Panc1 (cell line): ENCODE data around the gene RPL36. TPM values are rescaled to one million over a fixed set of nuclear protein-coding genes. Genes with fewer than 3 reads are reported as not detected.

Source experiments
- ATAC-seq: fragments of 200-7000 bp; cut with Tn5 transposase; 2 replicates; pipeline ENCODE4 v1.9.1; 2020; ENCODE audit warnings: mild to moderate bottlenecking, moderate library complexity
- BruUV-seq: library from RNA; stranded (reverse); fragments of 400-500 nt; replicated peaks from 2 replicates; lab custom pipeline; 2021; lab: Mats Ljungman, UMichigan
- CTCF ChIA-PET: fragments of 300-600 bp; sonication (Branson Sonifier 250); formaldehyde crosslinking; loops from one replicate; lab custom pipeline; 2022; ENCODE audit warnings: antibody characterized with exemption; lab: Charles Lee
- POLR2A ChIA-PET: fragments of 300-600 bp; sonication (Branson Sonifier 250); formaldehyde crosslinking; loops from one replicate; lab custom pipeline; 2022; ENCODE audit warnings: antibody characterized with exemption; lab: Charles Lee
- DNase-seq: peaks from one replicate; pipeline ENCODE4 v3.0.0-alpha.2; 2010; ENCODE audit warnings: low read depth, low spot score
- H3K27ac ChIP-seq: 2 replicates; pipeline ENCODE4 v1.5.1; 2011; ENCODE audit warnings: mild to moderate bottlenecking, low read length, inconsistent platforms
- H3K27me3 ChIP-seq: fragments of 200-500 bp; sonication (Bioruptor generic); 2 replicates; pipeline ENCODE4 v1.6.0; 2014; ENCODE audit warnings: low read length, inconsistent platforms; ENCODE audit not compliant: control insufficient read depth, insufficient read depth
- H3K36me3 ChIP-seq: fragments of 200-500 bp; sonication (Bioruptor generic); 2 replicates; pipeline ENCODE4 v1.5.1; 2014; ENCODE audit warnings: inconsistent platforms, mild to moderate bottlenecking, low read length, moderate library complexity; ENCODE audit not compliant: control insufficient read depth, insufficient read depth
- H3K4me1 ChIP-seq: 2 replicates; pipeline ENCODE4 v1.5.1; 2011; ENCODE audit warnings: inconsistent platforms, mild to moderate bottlenecking, low read length, moderate library complexity; ENCODE audit not compliant: control insufficient read depth, insufficient read depth
- H3K4me3 ChIP-seq, 2 experiments: 2 replicates each; pipeline ENCODE4 v1.5.1; 2011 to 2012; ENCODE audit warnings: low read depth in 2 of 2, low read length in 2 of 2, mild to moderate bottlenecking in 2 of 2, inconsistent platforms in 1 of 2, moderate library complexity in 1 of 2
- H3K9me3 ChIP-seq: fragments of 200-500 bp; sonication (Bioruptor generic); 2 replicates; pipeline ENCODE4 v1.5.1; 2014; ENCODE audit warnings: low read depth, mild to moderate bottlenecking, inconsistent platforms, low read length, moderate library complexity; ENCODE audit not compliant: control insufficient read depth, insufficient read depth
- CTCF ChIP-seq: fragments of 450-650 bp; IDR thresholded peaks from 2 replicates; pipeline ENCODE4 v1.5.1; 2017; ENCODE audit warnings: mild to moderate bottlenecking
- POLR2AphosphoS5 ChIP-seq: IDR thresholded peaks from 2 replicates; pipeline ENCODE4 v1.6.1; 2012; ENCODE audit warnings: mild to moderate bottlenecking, low read depth, low read length, moderate library complexity
- REST ChIP-seq, 2 experiments: IDR thresholded peaks; 2 replicates each; pipeline ENCODE4 v1.6.1; 2011 to 2012; ENCODE audit warnings: low read depth in 2 of 2, control low read depth in 1 of 2, low read length in 1 of 2, mild to moderate bottlenecking in 1 of 2, moderate library complexity in 1 of 2; ENCODE audit not compliant: insufficient read depth in 1 of 2
- SIN3A ChIP-seq: IDR thresholded peaks from 2 replicates; pipeline ENCODE4 v1.6.1; 2012; ENCODE audit warnings: low read depth, mild to moderate bottlenecking, low read length, moderate library complexity, borderline replicate concordance; ENCODE audit not compliant: insufficient read depth
- TCF7L2 ChIP-seq: IDR thresholded peaks from 2 replicates; pipeline ENCODE4 v1.6.1; 2011; ENCODE audit warnings: mild to moderate bottlenecking, low read depth, low read length, inconsistent platforms
- in situ Hi-C: cut with HindIII; loops from 2 replicates; pipeline ENCODE4 v1.10.0; 2016; ENCODE audit warnings: low sequenced_read_pairs, low pct_unique_long_range_greater_than_20kb
- intact Hi-C: fragments of 100-400 bp; cut with micrococcal nuclease; formaldehyde crosslinking; loops from one replicate; pipeline ENCODE4 v1.10.0; 2022; ENCODE audit not compliant: unreplicated experiment
- total RNA-seq: library from RNA; stranded (reverse); gene quantifications from one replicate; pipeline ENCODE4 v1.2.1, GENCODE V29; 2021; ENCODE audit not compliant: unreplicated experiment

The RPL36 gene
- total RNA-seq, 1 experiment from 2014 or later = 465 TPM

- POLR2A ChIA-PET = no interaction called here
- intact Hi-C loops = no loop called here
- H3K27me3 ChIP-seq = no peaks in the 10 kb centered on the region
- DNase-seq = no peak
- no peaks in the 10 kb centered on the region for H3K9me3 ChIP-seq
- H3K36me3 ChIP-seq = peaks cover 7% of the 10 kb centered on the region; the same call in 1 of the 2 replicates
- H3K4me1 ChIP-seq = no peaks in the 10 kb centered on the region
- no peak overlapping the region for H3K27ac ChIP-seq
- H3K4me3 ChIP-seq = peak overlapping the region; percentile 46 to 50
- in situ Hi-C loops = no loop called here
- CTCF ChIA-PET = no interaction called here
- BruUV-seq = no TSS peak
- ATAC-seq = no peak
- TF ChIP-seq SIN3A (no peak), POLR2AphosphoS5 (no peak), CTCF (no peak), REST (IDR thresholded peaks at IDR 0.05; ENCODE audit: insufficient read depth in 1 of 2, low read depth in 2 of 2, low read length in 1 of 2) (no peak), TCF7L2 (no peak)
Observed at GRCh38 chr19:5686326-5686646, 3.8 kb upstream of the RPL36 start.

GRCh38 chr19:5686647-5687359 lies 3.3 kb upstream of the RPL36 start:
- in situ Hi-C loops (no loop called here), intact Hi-C loops (no loop called here)
- no TSS peak for BruUV-seq
- no peaks in the 10 kb centered on the region for H3K4me1 ChIP-seq
- TF ChIP-seq REST (IDR thresholded peaks at IDR 0.05; ENCODE audit: insufficient read depth in 1 of 2, low read depth in 2 of 2, low read length in 1 of 2) = no peak
- no peak for TF ChIP-seq TCF7L2
- TF ChIP-seq CTCF = peak; percentile 93
- TF ChIP-seq POLR2AphosphoS5 = no peak
- no peak for TF ChIP-seq SIN3A
- ATAC-seq = peak; percentile 81
- ChIA-PET POLR2A (no interaction called here), CTCF (no interaction called here)
- no peaks in the 10 kb centered on the region for H3K27me3 ChIP-seq
- H3K4me3 ChIP-seq = peak overlapping the region; percentile 46 to 50
- H3K27ac ChIP-seq = peak overlapping the region; percentile 23; the same call in 1 of the 2 replicates
- peak; percentile 60 for DNase-seq
- H3K36me3 ChIP-seq = peaks cover 7% of the 10 kb centered on the region; the same call in 1 of the 2 replicates
- no peaks in the 10 kb centered on the region for H3K9me3 ChIP-seq
